ENCODE measurements around the gene GNPDA2.

GRCh38 chr4:44671636-44672035 is 54.7 kb downstream of the GNPDA2 start:
- TF ChIP-seq CTCF (IDR thresholded peaks at IDR 0.05; ENCODE audit: insufficient read depth, low read length) (no peak), POLR2AphosphoS5 (IDR thresholded peaks at IDR 0.05; ENCODE audit: low read depth) (no peak), REST (IDR thresholded peaks at IDR 0.05; ENCODE audit: insufficient replicate concordance, low read depth) (no peak)
